ENCODE data around the gene PTCH1.

PTCH1 gene

DNA sequence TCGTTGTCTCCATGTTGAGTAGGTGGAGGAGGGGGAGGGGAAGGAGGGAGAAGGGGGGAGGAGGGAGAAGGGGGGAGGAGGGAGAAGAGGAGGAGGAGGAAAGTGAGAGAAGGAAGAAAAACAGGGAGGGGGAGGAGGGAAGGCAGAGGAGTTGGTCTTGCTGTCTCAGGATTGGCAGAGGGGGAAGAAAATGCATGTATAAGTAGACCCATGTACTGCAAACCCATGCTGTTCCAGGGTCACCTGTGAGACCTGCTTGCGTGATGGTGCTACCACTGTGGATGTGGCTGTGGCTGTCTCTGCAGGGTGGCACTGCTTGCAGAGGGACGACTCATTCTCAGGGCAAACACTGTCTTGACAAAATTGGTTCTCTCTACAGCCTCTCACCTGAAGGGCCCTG, 76.3 kb downstream of the PTCH1 start:
- no peak for DNase-seq (ENCODE audit: low read depth in 2 of 2)

DNA sequence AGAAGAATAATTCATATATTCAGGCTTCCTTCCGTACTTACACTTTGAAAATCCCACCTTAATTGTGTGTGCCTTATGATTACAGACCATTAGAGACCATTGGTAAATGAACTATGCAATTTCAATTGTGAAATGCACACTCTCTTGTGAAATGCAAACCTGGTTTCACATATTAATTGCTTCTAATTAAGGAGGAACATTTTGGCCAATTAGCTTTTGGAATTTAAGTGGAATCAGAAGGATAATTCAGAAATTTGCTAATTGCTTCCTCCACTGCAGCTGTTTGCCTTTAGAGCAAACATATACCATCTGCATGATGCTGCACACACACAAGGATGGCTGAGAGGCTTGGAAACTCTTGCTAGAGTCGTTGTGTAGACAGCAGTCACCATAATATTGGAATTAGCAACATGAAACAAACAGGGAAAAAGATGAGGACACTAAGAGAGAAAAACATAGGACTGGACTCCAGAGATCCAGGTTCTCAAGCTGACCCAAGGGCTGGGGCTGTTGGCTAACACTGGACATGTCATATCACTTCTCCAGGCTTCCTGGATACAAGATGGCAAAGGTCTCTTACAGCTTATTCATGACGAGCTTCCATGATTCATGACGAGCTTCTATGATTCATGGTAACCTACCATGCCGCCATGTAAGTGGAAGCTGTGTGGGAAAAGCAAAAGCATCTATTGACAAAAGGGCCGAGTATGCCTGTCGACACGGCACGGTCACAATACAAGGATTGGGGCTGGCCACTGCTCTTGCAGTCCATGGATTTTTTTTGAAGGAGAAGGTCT, 78.0 kb downstream of the PTCH1 start:
- DNase-seq (ENCODE audit: low read depth in 2 of 2), result no peak

DNA sequence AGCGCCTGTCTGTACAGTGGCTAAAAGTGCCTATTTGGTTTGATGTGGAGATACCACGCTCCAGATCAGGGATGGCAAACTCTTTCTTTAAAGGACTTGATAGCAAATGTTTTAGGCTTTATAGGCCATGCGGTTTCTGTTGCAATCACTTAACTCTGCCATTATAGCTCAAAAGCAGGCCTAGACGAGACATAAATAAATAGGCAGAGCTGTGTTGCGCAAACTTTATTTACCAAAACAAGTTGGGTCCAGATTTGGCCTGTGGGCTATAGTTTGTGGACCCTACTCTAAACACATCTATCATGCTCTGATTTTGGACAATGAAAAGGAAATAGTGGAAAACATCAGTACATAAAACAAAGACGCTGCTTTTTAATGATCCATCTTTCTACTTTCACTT, 79.2 kb downstream of the PTCH1 start:
- DNase-seq (ENCODE audit: low read depth in 2 of 2), result no peak

DNA sequence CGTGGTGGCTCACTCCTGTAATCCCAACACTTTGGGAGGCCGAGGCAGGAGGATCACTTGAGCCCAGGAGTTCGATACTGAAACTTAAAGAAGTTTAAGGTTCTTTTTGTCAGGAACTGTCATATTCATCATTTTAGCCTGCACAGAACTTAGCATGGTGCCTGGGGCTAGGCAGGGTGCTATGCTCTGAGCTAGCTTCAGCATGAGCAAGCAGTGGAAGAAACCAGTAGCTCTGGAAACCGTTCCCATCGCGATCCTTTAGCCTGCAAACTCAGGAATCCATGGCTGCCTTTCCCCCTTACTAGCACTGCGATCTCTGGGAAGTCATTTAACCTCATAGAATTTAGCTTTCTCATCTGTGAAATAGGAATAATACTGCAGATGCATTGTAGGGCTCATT, 80.4 kb downstream of the PTCH1 start:
- DNase-seq (ENCODE audit: low read depth in 2 of 2), result no peak

DNA sequence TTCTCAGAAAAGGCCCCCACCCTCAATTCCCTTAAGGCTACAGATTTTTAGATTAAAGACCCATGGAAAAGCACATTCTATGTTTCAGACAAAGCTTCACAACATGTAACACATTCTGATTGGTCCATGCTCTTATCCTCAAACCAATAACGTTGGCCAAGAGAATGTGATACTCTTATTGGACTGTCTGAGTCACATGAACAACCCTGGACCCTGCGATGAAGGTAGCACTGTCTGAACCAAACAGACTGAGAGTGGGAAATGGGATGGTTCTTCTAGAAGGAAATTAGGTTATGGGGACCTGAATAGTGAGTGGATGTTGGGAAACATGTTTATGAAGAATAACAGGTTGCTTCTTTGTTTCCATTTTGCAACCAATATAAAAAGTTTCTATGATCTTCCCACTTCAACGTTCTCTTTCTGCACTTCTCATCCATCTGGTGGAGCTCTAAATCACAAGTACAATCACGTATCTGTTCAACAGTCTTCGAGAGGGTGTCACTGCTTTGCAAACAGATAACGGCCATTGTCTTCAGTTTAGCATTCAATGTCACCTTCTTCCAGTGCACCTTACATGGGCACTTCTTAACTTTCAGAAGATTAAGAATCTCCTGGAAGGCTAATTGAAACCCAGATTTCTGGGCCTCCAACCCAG, 81.6 kb downstream of the PTCH1 start:
- no peak for DNase-seq (ENCODE audit: low read depth in 2 of 2)

DNA sequence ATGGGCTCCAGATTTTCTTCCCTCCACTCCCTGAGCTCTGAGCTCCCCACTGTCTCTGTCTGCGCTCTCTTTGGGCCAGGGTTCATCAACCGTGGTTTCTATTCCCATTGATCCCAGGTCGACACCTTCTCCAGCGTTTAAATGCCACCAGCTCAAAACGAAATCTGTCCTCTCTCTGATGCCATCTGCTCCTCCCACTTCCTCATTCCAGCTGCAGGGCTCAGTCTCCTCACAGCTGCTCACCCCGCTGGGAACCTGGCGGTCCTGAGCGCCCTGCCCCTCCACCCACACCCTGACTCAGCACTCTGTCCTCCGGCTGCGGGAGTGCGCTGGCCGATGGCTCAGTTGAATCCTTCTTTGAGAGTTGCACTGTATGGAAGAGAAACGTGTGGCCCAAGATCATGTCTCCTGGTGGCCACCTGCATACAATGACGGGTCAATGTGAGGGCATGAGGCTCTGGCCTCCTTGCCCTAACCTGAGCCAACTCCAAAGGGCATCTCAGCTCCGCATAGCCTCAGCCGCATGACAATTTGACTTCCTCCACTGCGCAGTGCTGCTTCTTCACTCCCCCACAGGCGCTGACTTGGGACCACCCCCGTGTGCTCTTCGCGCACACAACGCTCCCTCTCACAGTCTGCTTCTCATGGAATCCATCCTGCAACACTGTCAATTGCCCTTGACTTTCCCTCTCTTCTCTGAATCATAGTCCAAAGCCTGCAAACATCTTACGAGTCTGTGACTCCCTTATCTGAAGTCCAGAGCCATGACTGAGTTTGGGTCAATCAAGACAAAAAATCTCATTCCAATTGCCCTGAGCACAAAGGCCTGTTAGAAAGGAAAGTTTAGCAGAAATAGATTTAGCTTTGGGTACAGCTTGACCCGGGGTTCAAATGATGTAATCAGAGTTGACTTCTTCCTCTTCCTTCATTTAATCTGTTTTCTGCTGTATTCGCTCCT, 82.4 kb downstream of the PTCH1 start:
- no peak for DNase-seq (ENCODE audit: low read depth in 2 of 2)

DNA sequence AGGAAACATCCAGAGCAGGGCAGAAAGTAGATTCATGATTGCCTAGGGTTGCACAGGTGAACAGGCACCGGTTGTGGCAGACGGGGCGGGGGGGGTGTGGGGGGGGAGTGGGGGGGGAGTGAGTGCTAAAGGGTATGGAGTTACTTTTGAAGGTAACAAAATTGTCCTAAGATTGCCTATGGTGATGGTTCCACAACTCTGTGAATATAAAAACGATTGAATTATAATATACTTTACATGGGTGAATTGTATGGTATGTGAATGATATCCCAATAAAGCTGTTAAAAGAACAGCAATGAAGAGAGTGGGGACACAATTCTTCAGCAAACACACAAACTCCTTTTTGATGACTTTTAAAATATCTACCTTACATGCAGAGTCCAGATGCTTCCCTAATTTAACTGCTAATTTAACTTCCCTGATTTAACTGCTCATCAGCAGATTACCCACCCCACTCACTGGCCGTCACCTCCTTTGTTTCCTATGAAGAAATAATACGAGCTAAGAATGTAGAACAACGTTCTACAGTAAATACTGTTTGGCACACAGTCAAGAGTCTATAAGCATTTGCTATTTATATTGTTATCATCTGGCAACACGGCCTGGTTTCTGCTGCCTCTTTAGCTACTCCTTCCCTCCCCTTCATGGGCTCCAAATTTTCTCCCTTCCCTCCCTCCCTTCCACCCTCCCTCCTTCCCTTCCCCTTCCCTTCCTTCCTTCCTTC, 83.5 kb downstream of the PTCH1 start:
- no peak for DNase-seq (ENCODE audit: low read depth in 2 of 2)

DNA sequence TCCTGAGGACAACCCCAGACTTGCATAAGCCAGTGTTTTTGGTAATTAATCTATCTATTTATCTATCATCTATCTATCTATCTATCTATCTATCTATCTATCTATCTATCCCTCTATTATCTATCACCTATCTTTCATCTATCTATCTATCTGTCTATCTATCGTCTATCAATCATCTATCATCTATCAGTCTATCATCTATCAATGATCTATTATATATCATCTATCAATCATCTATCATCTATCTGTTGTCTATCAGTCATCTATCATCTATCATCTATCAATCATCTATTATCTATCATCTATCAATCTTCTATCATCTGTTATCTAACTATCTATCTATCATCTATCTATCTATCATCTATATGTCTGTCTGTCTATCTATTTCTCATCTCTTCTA, 85.5 kb downstream of the PTCH1 start:
- DNase-seq (ENCODE audit: low read depth in 2 of 2), result no peak

DNA sequence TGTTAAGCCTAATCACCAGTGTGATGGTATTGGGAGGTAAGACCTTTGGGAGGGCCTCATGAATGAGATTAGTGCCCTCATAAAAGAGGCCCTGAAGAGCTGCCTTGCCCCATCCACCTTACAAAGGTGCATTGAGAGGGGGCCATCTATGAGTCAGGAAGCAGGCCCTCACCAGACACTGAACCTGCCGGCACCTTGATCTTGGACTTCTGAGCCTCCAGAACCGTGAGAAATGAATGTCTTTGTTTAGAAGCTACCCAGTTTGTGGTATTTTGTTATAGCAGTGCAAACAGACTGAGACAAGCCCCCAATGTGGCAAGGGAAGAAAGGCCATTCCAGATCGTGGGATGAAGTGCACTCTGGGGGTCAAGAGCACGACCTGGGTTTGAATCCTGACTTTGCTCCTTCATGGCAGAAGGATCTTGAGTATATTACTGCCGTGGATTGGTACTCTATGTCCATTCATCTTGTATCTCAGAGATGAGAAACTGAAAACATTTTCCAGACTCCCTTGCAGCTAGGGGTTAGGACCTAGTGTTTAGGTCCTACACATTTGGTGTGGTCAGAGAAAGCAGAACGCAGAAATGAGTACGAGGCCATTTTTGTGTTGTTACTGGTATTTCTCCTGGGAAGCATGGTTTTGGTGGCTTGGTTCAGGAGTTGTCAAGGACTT, 86.7 kb downstream of the PTCH1 start:
- no peak for DNase-seq (ENCODE audit: low read depth in 2 of 2)

DNA sequence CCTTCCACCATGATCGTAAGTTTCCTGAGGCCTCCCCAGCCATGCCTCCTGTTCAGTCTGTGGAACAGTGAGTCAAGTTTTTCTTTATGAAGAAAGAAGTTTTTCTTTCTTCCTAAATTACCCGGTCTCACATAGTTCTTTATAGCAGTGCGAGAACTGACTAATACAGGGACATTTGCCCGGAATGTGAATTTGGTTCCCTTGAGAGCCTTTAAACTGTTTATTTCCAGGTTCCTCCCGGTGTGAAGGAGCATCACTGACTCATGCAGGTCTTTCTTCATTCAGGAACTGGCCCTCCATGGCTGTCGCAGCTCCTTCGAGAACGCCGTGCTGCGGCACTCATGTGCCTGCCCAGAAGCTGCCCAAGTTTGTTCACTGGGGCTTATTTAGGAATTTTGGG, 87.7 kb downstream of the PTCH1 start:
- DNase-seq (ENCODE audit: low read depth in 2 of 2), result no peak

DNA sequence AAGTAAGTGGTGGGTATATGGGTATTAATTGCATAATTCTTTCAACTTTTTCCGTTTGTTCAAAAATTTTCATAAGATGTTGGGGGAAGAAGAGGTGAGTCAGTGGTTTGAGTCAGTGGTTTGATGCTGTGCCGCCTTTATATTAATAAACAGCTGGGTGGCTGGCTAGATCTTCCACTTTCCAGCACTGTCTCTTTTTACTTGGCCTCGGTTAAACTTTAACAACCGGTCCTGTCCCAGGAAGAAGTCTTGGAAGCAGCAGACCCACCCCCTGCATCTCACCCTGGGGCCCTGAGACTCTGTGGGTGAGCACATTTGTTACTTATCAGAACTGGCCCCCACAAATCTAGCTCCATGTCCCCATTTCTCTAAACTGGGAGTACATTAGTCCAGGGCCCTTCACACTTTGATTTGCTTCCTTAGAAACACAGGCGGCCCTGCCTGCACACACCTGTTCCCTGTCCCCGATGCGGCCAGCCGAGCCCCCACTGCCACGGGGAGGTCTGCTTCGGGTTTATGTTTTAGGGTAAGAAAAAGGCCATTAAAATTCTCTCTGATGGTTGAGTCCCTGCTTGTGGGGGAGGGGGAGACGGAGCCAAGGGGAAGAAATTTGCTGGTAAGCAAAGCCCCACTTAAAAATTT, 90.7 kb downstream of the PTCH1 start:
- DNase-seq (ENCODE audit: low read depth in 2 of 2), result no peak

DNA sequence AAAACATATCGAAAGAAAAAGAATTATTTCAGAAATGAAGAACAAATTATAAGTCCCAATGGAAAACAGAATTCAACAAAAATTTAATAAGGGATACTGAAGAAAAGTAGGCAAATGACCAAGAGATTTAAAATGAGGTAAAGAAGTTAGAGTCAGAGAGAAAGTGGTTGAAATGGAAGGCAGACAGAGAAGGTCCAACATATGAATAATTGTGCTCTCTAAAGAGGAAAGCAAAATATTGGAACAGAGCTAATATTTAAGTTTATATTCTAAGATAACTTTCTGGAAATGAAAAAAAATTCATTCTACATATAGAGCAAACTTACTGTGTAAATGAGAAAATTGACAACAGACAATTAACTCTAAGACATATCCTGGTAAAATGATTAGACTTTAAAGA, 94.1 kb downstream of the PTCH1 start:
- no peak for DNase-seq (ENCODE audit: low read depth in 2 of 2)

DNA sequence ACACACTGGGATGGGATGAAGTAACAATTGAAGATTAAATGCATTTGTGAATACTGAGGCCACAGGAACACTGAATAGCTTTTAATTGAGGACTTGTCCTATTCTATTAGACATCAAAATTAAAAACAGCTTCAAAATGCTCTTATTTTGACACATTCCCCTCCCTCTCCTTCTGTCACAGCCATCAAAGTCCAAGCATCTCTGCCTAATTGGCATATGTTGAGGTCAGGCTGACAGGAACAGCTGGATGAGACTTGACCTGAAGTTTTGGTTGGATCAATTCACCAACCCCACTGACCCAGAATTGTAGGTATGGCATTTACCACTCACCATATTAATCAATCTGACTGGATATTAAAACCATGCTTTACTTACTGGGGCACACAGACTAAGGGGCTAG, 96.3 kb downstream of the PTCH1 start:
- DNase-seq (ENCODE audit: low read depth in 2 of 2), result no peak

DNA sequence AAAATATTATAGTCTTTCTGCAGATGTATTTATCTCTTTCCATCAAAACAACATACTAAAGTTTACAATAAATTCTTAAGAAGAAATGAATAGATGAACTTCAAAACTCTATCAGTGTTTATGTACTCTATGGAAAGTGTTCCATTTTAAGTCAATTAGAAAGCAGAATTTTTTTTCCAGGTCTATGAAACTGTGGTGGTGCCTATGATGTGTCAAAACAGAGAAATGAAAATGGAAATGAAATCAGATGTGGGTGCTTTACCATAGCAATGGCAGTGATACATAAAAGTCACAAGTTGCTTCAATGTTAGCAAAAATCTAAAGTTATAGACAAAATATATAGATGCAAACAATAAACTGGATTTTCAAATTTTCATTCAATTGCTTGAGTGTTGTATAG, 97.3 kb downstream of the PTCH1 start:
- no peak for DNase-seq (ENCODE audit: low read depth in 2 of 2)

DNA sequence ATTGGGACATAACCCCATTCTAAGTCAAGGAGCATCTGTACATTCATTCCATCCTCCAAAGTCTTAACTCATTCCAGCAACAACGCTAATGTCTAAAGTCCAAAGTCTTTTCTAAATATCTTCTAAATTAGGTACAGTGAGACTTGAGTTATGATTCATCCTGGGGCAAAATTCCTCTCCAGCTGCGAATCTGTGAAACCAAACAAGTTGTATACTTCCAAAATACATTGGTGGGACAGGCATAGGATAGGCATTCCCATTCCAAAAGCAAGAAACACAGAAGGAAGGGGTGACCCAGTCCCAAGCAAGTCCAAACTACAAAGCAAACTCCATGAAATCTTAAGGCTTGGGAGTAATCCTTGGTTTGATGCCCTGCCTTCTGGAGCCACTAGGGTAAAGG, 101.6 kb downstream of the PTCH1 start:
- DNase-seq (ENCODE audit: low read depth in 2 of 2), result no peak

DNA sequence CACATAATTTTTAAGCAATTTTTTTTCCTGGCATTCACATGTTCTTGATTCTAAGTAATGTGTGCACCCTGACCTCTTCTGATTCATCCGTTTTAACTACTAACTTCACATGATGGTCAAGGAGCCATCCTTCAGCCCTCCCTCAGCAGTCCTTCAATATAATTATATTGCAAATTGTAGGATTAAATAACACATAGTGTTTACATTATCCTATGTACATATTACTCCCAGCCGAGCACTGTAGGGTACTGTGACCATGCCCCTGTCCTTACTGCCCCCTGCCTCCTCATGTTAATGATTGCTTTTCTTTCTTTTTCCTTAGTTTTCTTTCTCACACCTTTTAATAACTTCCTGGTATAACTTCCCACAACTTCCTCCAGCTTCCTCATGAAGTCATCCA, 103.0 kb downstream of the PTCH1 start:
- no peak for DNase-seq (ENCODE audit: low read depth in 2 of 2)

DNA sequence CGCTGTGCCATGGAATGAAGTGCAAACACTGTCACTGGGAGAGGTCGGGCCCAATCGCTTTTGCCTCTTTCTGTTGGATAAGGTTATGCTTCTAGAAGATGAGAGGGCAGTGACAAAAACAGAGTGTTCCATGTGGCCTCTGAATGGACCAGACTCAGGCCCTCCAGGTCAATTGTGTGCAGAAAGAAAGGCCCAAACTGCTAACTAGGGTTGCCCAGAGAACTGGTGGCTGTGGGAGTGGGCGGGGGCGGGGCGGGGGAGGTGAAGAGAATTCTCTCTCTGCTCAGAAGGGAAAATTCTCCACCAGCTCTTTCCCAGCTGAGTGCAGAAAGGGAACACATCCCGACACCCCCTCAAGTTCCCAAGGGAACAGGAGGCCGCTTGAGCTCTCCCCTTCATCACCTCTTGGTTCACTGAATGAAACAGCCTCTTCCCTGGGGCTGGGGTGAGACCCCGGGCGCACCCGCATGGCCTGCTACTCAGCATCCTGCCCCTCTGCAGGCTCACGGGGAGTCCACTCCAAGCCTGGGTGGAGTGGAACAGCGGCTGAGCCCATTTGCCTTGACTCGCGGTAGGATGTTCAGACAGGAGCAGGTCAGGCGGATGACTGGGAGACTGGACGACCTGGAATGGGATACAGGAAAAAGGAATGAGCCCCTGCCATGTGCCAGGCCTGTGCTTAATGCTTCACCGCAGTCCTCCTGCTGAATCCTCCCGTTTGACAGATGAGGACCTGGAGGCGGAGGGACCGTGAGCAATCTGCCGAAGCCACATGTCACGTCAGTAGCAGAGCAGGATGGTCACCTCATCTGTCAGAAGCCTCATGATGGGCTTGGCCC, 105.5 kb downstream of the PTCH1 start:
- no peak for DNase-seq (ENCODE audit: low read depth in 2 of 2)

DNA sequence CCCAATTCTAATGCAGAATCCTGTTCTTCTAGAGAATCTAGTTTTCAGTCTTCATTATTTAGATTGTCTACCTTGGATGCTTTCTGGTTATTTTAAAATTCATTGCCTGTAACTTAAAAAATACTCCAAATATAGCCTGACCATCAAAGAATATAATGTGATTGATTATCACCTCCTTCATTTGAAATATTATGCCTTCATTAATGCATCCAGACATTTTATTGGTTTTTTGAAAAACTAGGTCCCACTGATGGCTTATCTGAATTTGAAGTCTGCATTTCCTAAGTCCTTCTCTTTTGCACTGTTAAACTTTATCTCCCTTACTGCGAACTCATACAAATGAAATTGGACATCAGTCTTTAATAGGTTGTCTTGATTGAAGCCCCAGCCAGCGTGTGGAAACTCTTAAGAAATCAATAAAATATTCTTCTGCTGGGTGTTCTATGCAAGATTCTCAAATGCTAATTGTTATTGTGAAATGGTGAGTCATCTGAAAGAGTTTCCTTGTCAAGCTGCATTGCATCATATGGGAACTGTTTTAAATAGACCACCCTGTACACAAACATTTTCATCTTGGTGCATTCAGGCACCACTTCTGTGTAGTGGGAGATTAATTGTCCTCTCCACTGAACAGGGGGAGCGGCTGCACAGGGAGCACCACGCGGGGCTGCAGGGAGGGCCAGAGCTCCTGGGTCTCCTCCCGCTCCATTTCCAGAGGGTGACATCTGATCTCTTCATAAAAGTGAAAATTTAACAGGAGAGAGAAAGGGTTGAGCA, 106.9 kb downstream of the PTCH1 start:
- DNase-seq (ENCODE audit: low read depth in 2 of 2), result no peak

DNA sequence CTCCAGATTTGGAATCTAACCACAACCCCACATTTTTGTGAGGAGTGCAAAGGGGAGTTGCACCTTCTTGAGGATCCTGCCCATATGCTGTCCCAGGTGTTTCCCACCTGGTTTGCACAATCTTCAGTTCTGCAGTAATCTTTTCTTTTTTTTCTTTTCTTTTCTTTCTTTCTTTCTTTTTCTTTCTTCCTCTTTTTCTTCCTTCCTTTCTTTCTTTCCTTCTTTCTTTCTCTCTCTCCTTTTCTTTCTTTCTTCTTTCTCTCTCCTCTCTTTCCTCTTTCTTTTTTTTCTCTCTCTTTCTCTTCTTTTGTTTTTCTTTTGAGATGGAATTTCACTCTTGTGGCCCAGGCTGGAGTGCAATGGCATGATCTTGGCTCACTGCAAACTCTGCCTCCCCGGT, 109.2 kb downstream of the PTCH1 start:
- no peak for DNase-seq (ENCODE audit: low read depth in 2 of 2)

All from stimulated activated CD8-positive, alpha-beta memory T cell treated with anti-CD3 and anti-CD28 coated beads, Interleukin-2, amount 100 ng/mL, for 48 hours (primary cell).